RKO (cell line): ENCODE measurements around the gene EFNA3.
"Not testable (repeated sequence)": the region's sequence is repeated elsewhere in the genome, so short reads cannot be mapped to it uniquely, and the experiment has no call there.

ENCODE experiments used
- DNase-seq: peaks from one replicate; pipeline ENCODE4 v3.0.0-alpha.2; 2016; ENCODE audit warnings: low spot score

Gene EFNA3

DNA sequence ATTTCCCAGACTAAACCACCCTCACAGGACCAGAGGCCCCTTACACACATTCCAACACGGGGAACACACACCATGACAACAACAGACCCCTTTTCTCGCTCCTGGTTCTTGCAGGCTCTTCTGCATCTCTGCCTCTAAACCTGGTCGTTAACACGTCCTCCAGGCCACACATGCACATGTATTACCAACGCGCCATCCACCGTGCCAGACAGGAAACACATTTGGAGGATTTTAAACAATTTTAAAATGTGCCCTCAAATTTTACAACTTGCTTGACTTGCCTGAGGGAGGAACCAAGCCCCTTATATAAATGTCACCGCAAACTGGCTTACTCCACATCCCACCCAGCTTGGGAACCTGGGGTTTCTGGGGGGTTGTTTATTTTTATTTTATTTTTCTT lies 32.2 kb downstream of the EFNA3 start:
- DNase-seq = no peak

- DNase-seq = no peak
These were observed 34.9 kb downstream of the EFNA3 start for GRCh38 chr1:155113450-155113980.

DNA sequence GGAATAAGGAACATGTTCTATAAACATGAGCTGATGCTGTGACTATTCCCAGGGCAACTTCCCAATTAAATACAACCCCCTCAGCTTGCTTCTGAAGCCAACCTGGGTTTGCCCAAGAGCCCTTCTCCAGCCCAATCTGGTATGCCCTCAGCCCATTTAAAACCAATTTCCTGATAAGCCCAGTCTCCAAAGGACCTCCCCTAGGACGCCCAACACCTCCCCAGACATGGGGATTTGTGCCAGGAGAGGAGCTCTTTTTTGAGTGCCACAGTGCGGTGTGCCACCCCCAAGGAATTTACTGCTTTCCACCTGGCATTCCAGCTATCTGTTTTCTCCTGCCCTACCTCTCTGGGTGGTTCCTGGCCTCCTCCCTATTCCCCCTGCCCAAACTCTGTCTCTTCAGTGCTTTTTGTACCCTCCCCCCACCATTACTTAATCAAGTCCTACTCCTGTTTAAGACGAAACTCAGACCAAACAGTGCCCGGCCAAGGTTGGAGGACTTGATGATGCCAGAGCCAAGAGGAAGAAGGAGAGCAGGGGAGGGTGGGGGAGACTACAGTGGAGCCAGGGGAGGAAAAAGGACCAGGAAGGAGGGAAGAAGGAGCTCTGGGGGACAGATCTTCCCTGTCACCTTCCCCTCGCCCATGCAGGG lies 37.6 kb downstream of the EFNA3 start:
- no peak for DNase-seq

- no peak for DNase-seq
These were observed 39.0 kb downstream of the EFNA3 start for GRCh38 chr1:155117610-155118009.

GRCh38 chr1:155118090-155118489 lies 39.5 kb downstream of the EFNA3 start:
- not testable (repeated sequence) for DNase-seq

DNA sequence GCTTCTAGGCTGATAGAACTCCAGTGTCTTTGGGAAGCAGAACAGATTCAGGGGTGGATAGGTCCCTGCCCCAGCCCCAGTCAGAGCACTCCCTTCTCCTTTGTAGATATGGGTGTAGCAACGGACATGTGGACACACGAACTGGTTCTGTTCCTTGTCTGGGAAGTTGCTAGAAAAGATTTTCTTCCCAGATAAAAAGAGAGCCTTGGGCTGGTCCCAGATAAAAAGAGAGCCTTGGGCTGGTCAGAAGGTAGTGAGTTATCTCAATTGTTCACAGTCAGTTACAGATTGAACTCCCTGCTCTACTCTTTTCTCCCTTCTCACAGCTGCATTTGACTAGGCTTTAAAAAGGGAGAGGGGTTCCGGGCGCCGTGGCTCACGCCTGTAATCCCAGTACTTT lies 41.6 kb downstream of the EFNA3 start:
- DNase-seq = no peak

- no peak for DNase-seq
These were observed 42.6 kb downstream of the EFNA3 start for GRCh38 chr1:155121249-155121648.

- DNase-seq = no peak
These were observed 43.7 kb downstream of the EFNA3 start for GRCh38 chr1:155122308-155122707.

DNA sequence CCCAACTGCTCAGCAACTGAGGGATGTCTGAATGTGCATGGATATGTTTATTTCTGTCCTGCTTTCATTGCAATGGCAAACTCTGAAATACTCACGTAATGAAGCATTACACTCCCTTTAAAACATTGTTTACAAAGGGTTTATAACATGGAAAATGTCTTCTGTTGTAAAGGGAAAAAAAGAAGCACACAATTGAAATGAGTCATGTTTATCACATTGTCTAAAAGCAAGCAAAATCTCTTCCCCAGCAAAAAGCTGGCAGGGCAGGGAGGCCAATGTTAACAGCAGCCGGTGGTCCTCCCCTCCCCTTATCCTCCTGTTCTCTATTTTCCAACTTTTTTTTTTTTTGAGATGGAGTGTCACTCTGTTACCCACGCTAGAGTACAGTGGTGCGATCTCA lies 45.2 kb downstream of the EFNA3 start:
- DNase-seq = no peak

DNA sequence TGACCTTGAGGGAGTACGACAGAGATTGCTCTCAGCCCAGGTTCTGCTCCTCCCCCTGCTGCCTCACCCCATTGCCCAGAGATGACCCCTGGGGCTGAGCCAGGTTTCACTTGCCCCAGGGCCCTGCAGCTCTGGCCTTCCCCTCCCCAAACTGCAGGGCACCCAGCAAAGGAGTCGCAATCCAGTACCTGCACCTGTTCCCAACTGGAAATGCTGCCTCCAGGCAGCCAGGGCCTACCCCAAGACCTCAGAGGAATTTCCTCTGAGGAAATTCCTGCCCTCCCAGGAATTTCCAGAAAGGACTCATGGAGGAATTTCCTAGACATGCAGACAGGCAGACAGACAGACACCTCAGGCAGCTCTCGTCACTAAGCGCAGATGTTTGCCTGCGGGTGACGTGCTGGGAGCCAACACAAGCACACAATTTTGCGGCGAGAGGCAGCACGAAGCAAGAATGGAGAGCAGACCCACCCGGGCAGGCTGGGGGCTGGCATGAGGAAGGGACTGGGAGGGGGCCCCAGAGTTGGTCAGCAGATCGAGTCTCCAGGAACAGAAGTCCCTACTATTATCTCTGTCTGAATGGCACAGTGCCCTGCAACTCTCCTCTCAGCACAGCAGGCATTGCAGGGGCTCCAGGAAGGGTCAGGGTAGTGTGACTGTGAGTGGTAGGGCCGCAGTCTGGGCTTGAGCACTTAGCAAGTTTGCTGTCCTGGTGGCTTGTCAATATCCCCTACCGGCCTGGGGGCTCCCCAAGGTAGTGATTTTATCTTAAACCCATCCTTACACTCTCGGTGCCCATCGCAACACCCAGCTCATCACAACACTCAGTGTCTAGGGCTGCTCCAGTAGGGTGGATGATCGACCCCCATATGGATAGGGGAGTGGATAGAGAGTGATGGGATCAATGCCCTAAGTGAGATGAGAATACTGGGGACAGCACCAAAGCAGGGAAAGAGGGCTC lies 46.1 kb downstream of the EFNA3 start:
- no peak for DNase-seq

GRCh38 chr1:155125511-155125945 lies 46.9 kb downstream of the EFNA3 start:
- DNase-seq = no peak

DNA sequence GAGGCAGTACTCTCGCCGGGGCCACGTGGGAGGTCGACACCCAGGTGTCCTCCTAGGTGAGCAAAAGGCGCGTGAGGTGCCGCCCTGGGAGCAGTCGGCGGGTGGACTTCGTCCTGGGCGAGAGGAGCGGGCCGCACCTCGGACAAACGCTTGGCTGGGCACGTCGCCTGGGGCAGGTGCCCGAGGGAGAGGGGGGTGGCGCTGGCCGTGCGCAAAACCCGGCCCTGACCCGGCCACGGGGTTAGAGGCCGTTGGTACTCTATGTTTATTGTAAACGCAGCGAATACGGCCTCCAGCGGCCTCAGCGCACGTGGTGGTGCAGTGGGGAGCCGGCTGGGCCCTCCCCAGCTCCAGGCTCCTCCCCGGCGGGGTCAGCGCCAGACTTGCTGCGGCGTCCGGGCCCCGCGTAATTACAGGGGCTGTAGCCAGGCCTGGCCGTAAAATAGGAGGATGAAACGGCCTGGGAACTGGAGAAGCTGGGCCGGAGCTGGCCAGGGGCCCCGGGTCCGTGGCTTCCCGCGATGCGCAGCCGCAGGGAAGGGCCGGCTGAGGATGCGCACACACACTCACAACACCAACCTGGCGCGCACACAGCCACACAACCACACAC lies 47.4 kb downstream of the EFNA3 start:
- no peak for DNase-seq

DNA sequence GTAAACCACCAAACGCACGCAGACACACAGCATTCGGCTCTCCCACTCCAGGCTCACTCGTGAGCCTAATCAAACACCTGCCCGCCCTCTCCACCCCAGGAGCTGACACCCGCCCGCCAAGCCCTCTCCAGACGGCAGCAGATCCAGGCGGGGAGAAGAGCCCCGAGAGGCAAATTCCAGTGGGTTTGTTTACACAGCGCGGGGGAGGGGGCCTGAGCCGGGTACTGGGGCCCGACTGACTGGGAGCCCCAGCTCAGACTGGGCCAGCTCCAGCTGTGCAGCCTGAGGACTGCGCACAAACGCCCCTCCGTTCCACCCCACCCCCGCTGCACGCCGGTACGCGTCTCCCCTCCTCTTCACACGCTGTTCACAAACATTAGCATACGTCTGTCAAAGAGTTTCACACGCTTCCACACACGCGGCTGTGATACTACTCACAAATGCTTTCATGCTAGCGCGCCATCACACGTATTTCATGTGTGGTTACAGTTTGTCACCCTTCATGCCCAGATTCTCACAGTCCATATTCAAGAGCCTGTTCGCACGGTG lies 48.0 kb downstream of the EFNA3 start:
- DNase-seq = no peak

DNA sequence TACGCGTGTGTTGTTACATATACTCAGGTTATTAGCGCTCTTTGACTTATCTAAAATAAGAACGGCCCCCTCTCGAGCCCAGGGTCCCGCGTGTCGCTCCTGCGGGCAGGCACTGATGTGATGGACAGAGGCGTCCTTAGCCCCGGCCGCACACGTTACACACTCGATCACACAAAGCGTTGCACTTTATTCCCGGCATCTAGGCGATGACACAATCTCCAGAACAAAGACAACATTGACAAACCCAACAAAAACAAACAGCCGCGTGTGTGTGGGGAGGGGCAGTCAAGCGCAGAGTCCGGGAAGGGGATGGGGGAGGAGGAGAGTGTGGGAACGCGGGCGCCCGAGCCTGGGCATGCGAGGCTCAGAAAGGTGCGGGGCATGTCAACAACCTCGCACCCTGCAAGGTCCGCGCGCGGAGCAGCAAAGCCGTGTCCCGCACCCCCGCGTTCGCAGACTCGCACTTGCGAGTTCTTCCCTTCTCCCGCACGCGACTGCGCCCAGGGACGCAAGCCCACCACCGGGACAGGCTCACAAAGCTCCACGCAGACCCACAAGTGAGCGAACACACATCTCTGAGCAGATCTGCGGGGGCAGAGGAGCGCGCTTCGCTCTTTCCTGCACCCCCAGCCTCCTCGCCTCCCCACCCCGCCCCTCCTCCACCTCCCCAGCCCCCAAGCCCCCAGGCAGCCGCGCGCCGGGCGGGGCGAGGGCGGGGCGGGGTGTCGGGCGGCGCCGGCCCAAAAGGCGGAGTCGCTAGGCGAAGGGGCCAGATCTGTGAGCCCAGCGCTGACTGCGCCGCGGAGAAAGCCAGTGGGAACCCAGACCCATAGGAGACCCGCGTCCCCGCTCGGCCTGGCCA lies 48.7 kb downstream of the EFNA3 start, which contains the start of gene EFNA1:
EFNA1 (plus strand) TSS at position 772 of the 862 bp plus-strand sequence. CDS start 102 bp downstream, outside the sequence.
- peak; percentile 40 for DNase-seq

GRCh38 chr1:155127967-155128754 lies 49.5 kb downstream of the EFNA3 start:
- no peak for DNase-seq

DNA sequence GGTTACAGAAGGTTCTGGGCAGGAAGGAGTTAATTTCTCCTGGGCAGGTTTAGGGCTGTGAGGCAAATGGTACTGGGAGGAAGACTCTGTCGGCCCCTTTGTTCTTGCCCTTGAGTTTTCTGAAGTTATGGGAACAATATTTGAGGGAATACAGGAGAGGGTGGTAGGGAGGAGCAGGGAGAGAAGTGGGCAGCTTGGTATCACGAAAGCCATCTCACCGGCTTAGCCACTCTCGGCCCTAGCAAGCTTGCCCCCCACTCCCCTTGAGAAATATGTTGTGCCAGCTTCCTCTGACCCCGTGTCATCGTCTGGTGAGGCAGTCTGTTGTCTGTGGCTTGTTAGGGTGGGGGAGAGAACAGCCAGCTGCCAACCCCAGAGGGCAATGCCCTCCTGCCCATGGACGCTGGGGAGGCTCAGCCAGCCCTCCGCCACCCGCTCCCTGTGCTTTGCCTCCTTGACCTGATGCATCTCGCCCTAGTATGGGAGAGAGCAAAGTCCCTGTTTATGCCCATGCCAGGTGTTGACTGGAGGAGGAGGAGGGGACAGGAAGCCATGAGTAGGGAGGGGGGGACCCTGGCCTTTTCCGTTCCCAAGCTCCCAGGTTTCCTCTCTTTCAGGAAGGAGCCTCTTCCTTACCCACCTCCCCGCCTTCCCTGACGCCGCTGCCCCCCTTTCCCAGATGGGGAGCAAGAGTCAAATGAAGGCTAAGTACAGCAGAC lies 50.3 kb downstream of the EFNA3 start:
- DNase-seq = no peak

DNA sequence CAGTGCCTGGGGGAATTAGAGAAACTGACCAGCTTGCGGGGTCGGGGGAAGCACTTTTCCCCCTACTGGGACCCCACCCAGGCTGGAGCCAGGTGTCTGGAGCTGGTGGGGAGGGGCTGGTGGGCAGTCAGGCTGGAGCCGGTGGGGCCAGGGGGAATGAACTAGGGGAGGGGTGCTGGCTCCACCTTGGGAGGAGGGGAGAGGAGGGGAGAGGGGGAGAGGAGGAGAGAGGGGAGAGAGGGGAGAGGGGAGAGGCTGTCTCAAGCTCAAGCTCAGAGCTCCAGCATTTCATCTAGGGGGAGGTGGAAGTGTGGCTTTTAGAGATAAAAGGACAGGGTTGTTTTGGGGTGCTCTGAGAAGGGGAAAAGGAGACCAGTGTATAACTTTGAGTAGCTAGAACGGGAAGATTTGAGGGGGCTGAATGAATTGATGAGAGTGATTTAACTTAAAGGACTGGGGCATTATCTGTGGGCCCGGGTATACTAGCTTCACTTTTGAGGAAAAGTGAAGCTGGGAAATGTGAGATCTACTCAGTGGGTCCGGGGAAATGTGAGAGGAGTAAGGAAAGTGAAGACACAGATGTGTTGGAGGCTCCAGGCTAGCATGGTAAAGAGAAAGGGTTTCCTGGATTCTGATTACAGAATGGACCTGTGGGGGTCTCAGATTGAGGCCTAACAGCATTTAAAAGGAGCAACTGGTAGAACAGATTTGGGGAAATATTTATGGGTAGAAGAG lies 51.8 kb downstream of the EFNA3 start:
- DNase-seq = no peak

GRCh38 chr1:155131285-155131684 lies 52.6 kb downstream of the EFNA3 start:
- DNase-seq = no peak

GRCh38 chr1:155131856-155132255 lies 53.2 kb downstream of the EFNA3 start:
- no peak for DNase-seq
